ENCODE data around the gene ZFP2.

ZFP2 gene

DNA sequence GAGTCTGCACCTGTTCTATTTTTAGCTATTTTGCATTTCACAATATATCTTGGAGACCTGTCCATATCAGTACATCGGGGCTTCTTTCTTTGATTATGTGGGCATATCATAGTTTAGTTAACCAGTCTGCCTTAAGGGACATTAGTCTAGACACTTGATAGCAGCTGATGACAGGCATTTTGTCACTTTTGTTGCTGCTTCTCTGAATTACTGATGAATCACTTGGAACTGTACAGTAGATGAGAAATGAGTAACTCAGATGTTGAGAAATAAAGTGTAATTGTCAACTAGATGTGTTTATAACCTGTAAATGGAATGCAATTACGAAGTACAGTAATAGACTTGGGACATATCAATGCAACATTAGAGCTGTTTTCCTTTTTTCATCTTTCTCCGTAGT lies 7.1 kb downstream of the ZFP2 start:
- H3K36me3 Mint-ChIP-seq: no peaks in the 10 kb centered on the region

DNA sequence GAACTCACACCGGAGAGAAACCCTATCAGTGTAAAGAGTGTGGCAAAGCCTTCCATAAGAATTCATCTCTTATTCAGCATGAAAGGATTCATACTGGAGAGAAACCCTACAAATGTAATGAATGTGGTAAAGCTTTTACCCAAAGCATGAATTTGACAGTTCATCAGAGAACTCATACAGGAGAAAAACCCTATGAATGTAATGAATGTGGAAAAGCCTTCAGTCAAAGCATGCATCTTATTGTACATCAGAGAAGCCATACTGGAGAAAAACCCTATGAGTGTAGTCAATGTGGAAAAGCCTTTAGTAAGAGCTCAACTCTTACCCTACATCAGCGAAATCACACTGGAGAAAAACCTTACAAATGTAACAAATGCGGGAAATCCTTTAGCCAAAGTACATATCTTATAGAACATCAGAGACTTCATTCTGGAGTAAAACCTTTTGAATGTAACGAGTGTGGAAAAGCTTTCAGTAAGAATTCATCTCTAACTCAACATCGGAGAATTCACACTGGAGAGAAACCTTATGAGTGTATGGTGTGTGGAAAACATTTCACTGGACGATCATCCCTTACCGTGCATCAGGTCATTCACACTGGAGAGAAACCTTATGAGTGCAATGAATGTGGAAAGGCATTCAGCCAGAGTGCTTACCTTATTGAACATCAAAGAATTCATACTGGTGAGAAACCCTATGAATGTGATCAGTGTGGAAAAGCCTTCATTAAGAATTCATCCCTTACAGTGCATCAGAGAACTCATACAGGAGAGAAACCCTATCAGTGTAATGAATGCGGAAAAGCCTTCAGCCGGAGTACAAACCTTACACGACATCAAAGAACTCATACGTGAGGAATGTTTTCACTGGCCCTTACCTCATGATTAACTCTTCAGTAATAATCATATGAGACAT lies 36.4 kb downstream of the ZFP2 start:
- Mint-ChIP-seq H3K36me3 (no peaks in the 10 kb centered on the region), H3K27ac (no peak overlapping the region), H3K9me3 (peaks cover 57% of the 10 kb centered on the region), H3K4me3 (no peak overlapping the region), H3K4me1 (no peaks in the 10 kb centered on the region)
- no peak for DNase-seq (ENCODE audit: low spot score in 2 of 2)
- ATAC-seq: no peak

More for the DNA sequence above, 7.1 kb downstream of the ZFP2 start:
- Mint-ChIP-seq H3K27ac (no peak overlapping the region), H3K4me3 (no peak overlapping the region), H3K9me3 (peaks cover 9% of the 10 kb centered on the region), H3K4me1 (no peaks in the 10 kb centered on the region)
- ATAC-seq (no peak), DNase-seq (ENCODE audit: low spot score in 2 of 2) (no peak)

GRCh38 chr5:178940569-178941360 lies 45.1 kb downstream of the ZFP2 start, which contains the start of gene ZNF454:
ZNF454 (plus strand) TSS chr5:178941198; CDS start chr5:178942792, 1,594 bp downstream.
- H3K4me1 Mint-ChIP-seq: no peaks in the 10 kb centered on the region
- peaks cover 41% of the 10 kb centered on the region for H3K9me3 Mint-ChIP-seq
- H3K27ac Mint-ChIP-seq: no peak within 1 kb of the TSS
- DNase-seq (ENCODE audit: low spot score in 2 of 2): no peak
- ATAC-seq: no peak
- H3K36me3 Mint-ChIP-seq: no peaks in the 10 kb centered on the region
- no peak within 1 kb of the TSS for H3K4me3 Mint-ChIP-seq

DNA sequence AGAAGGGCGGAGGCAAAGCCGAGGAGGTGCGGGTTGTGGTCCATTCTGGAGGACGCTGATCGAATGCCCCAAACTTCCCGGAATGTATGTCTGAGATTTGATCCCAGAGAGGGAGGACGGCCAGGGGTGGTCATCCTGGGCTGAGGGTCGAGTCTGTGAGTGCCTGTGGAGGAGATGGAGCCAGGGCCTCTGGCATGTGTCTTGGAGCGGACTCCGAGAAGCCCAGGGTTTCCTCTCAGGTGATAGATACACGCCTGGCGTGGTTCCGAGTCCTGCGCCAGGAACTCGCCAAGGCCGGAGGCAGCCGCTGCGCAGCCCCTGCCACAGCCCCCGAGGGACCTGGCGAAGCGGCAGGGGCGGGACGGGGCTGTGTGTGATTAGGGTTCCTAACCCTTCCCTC lies 45.6 kb downstream of the ZFP2 start:
- ATAC-seq (no peak), DNase-seq (ENCODE audit: low spot score in 2 of 2) (no peak)
- Mint-ChIP-seq H3K4me3 (no peak overlapping the region), H3K36me3 (no peaks in the 10 kb centered on the region), H3K27ac (no peak overlapping the region), H3K4me1 (no peaks in the 10 kb centered on the region), H3K9me3 (peaks cover 38% of the 10 kb centered on the region)

GRCh38 chr5:178965465-178966055 lies 69.8 kb downstream of the ZFP2 start:
- H3K36me3 Mint-ChIP-seq: no peaks in the 10 kb centered on the region
- H3K4me3 Mint-ChIP-seq: no peak overlapping the region
- H3K4me1 Mint-ChIP-seq: no peaks in the 10 kb centered on the region
- no peak overlapping the region for H3K27ac Mint-ChIP-seq
- ATAC-seq (no peak), DNase-seq (ENCODE audit: low spot score in 2 of 2) (no peak)
- H3K9me3 Mint-ChIP-seq: peaks cover 52% of the 10 kb centered on the region

GRCh38 chr5:178981381-178981780 lies 85.7 kb downstream of the ZFP2 start:
- Mint-ChIP-seq H3K27ac (no peak overlapping the region), H3K36me3 (no peaks in the 10 kb centered on the region), H3K4me1 (no peaks in the 10 kb centered on the region), H3K9me3 (peaks cover 11% of the 10 kb centered on the region), H3K4me3 (no peak overlapping the region)
- DNase-seq (ENCODE audit: low spot score in 2 of 2) (no peak), ATAC-seq (no peak)
